Mucosa of stomach (tissue), 1 donor: ENCODE data around the gene CCNY.
"Not testable (repeated sequence)": the region's sequence is repeated elsewhere in the genome, so short reads cannot be mapped to it uniquely, and the experiment has no call there.

Experiments used
- H3K27me3 ChIP-seq: one replicate; pipeline ENCODE4 v1.7.0; 2013; ENCODE audit warnings: mild to moderate bottlenecking, low read length; ENCODE audit not compliant: control insufficient read depth, insufficient read depth
- H3K36me3 ChIP-seq: one replicate; pipeline ENCODE4 v1.7.0; 2013; ENCODE audit warnings: low read length; ENCODE audit not compliant: control insufficient read depth, insufficient read depth
- H3K4me1 ChIP-seq: one replicate; pipeline ENCODE4 v1.7.0; 2013; ENCODE audit warnings: mild to moderate bottlenecking, low read length; ENCODE audit not compliant: control insufficient read depth, insufficient read depth
- H3K4me3 ChIP-seq: one replicate; pipeline ENCODE4 v1.7.0; 2013; ENCODE audit warnings: low read length
- H3K9ac ChIP-seq: one replicate; pipeline ENCODE4 v1.7.0; 2013; ENCODE audit warnings: mild to moderate bottlenecking, low read length, moderate library complexity
- H3K9me3 ChIP-seq: one replicate; pipeline ENCODE4 v1.7.0; 2013; ENCODE audit warnings: mild to moderate bottlenecking, low read length, moderate library complexity; ENCODE audit not compliant: control insufficient read depth
- donor health status: Pancreatic carcinoma.

CCNY gene

GRCh38 chr10:35406003-35406630 lies 69.8 kb downstream of the CCNY start:
- not testable (repeated sequence) for H3K9ac ChIP-seq, H3K36me3 ChIP-seq, H3K9me3 ChIP-seq, H3K27me3 ChIP-seq, H3K4me3 ChIP-seq
- H3K4me1 ChIP-seq = peaks cover 19% of the 10 kb centered on the region

GRCh38 chr10:35407696-35408095 lies 71.4 kb downstream of the CCNY start:
- H3K4me1 ChIP-seq = peaks cover 18% of the 10 kb centered on the region
- H3K27me3 ChIP-seq, H3K4me3 ChIP-seq, H3K9ac ChIP-seq, H3K36me3 ChIP-seq, H3K9me3 ChIP-seq: not testable (repeated sequence)

GRCh38 chr10:35409094-35409582 lies 72.8 kb downstream of the CCNY start:
- H3K27me3 ChIP-seq = no peaks in the 10 kb centered on the region
- H3K36me3 ChIP-seq = no peaks in the 10 kb centered on the region
- no peak overlapping the region for H3K9ac ChIP-seq
- H3K9me3 ChIP-seq = no peaks in the 10 kb centered on the region
- H3K4me3 ChIP-seq = no peak overlapping the region
- H3K4me1 ChIP-seq = peaks cover 12% of the 10 kb centered on the region

- peaks cover 7% of the 10 kb centered on the region for H3K4me1 ChIP-seq
- H3K4me3 ChIP-seq = no peak overlapping the region
- no peak overlapping the region for H3K9ac ChIP-seq
- H3K27me3 ChIP-seq = no peaks in the 10 kb centered on the region
- no peaks in the 10 kb centered on the region for H3K9me3 ChIP-seq
- no peaks in the 10 kb centered on the region for H3K36me3 ChIP-seq
These were observed 73.5 kb downstream of the CCNY start for GRCh38 chr10:35409808-35410207.

GRCh38 chr10:35412003-35412723 lies 75.9 kb downstream of the CCNY start:
- no peak overlapping the region for H3K4me3 ChIP-seq
- H3K9me3 ChIP-seq = no peaks in the 10 kb centered on the region
- H3K27me3 ChIP-seq = no peaks in the 10 kb centered on the region
- no peaks in the 10 kb centered on the region for H3K36me3 ChIP-seq
- H3K4me1 ChIP-seq = peaks cover 6% of the 10 kb centered on the region
- H3K9ac ChIP-seq = no peak overlapping the region

GRCh38 chr10:35412900-35413491 lies 76.7 kb downstream of the CCNY start:
- Histone ChIP-seq H3K4me3 (no peak overlapping the region), H3K9me3 (no peaks in the 10 kb centered on the region), H3K36me3 (no peaks in the 10 kb centered on the region), H3K27me3 (no peaks in the 10 kb centered on the region), H3K4me1 (peaks cover 6% of the 10 kb centered on the region), H3K9ac (no peak overlapping the region)

GRCh38 chr10:35413985-35414861 lies 77.9 kb downstream of the CCNY start:
- no peaks in the 10 kb centered on the region for H3K36me3 ChIP-seq
- H3K4me3 ChIP-seq = no peak overlapping the region
- H3K4me1 ChIP-seq = peaks cover 6% of the 10 kb centered on the region
- H3K27me3 ChIP-seq = no peaks in the 10 kb centered on the region
- H3K9ac ChIP-seq = no peak overlapping the region
- H3K9me3 ChIP-seq = no peaks in the 10 kb centered on the region

- Histone ChIP-seq H3K36me3 (no peaks in the 10 kb centered on the region), H3K9ac (no peak overlapping the region), H3K27me3 (no peaks in the 10 kb centered on the region), H3K4me3 (no peak overlapping the region), H3K9me3 (no peaks in the 10 kb centered on the region), H3K4me1 (peaks cover 4% of the 10 kb centered on the region)
These were observed 79.2 kb downstream of the CCNY start for GRCh38 chr10:35415505-35415904.

GRCh38 chr10:35416619-35417312 lies 80.5 kb downstream of the CCNY start:
- Histone ChIP-seq H3K4me1 (peaks cover 17% of the 10 kb centered on the region), H3K9ac (no peak overlapping the region), H3K4me3 (no peak overlapping the region), H3K36me3 (no peaks in the 10 kb centered on the region), H3K27me3 (no peaks in the 10 kb centered on the region), H3K9me3 (no peaks in the 10 kb centered on the region)

GRCh38 chr10:35417313-35417625 lies 81.0 kb downstream of the CCNY start:
- Histone ChIP-seq H3K36me3 (no peaks in the 10 kb centered on the region), H3K4me1 (peaks cover 20% of the 10 kb centered on the region), H3K4me3 (no peak overlapping the region), H3K9me3 (no peaks in the 10 kb centered on the region), H3K27me3 (no peaks in the 10 kb centered on the region), H3K9ac (no peak overlapping the region)

- Histone ChIP-seq H3K4me3 (no peak overlapping the region), H3K9ac (no peak overlapping the region), H3K9me3 (no peaks in the 10 kb centered on the region), H3K27me3 (no peaks in the 10 kb centered on the region), H3K4me1 (peaks cover 24% of the 10 kb centered on the region), H3K36me3 (no peaks in the 10 kb centered on the region)
These were observed 81.5 kb downstream of the CCNY start for GRCh38 chr10:35417795-35418194.
